IMR-90 (cell line): ENCODE results near the gene FAM110C.

ENCODE experiments used
- BHLHE40 ChIP-seq: fragments of 150-350 bp; IDR thresholded peaks from 2 replicates; pipeline ENCODE4 v1.6.1; 2016; ENCODE audit warnings: mild to moderate bottlenecking, low read depth, low read length
- POLR2A ChIP-seq: IDR thresholded peaks from 2 replicates; pipeline ENCODE4 v1.6.1; 2012; ENCODE audit warnings: mild to moderate bottlenecking, low read depth, low read length
- TF ChIP-seq, protein P1 (sequence below): conservative IDR thresholded peaks from 2 replicates; pipeline ENCODE4 v1.5.1; 2012; ENCODE audit warnings: mild to moderate bottlenecking, low read depth, low read length, improper control_type of control experiment

DNA sequence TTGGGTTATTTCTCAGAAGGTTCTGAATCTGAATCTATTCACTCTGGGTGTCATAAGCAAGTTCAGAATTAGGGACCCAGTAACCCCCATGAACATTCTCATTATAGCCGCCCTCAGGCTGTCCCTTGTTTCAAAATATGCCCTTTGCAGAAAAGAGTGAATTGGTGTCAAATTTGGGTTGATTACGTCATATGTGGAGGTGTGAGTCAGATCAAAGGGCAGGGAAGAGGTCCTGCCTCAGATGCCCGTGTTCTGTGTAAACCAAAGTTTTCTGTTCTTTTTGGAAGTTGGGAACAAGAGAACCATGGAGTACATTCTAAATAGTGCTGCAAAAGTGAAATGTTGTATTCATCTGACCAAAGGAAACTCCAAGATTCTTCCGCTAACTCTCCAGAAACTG is 5.8 kb downstream of the FAM110C start:
- no peak for TF ChIP-seq POLR2A
- TF ChIP-seq, protein P1, sequence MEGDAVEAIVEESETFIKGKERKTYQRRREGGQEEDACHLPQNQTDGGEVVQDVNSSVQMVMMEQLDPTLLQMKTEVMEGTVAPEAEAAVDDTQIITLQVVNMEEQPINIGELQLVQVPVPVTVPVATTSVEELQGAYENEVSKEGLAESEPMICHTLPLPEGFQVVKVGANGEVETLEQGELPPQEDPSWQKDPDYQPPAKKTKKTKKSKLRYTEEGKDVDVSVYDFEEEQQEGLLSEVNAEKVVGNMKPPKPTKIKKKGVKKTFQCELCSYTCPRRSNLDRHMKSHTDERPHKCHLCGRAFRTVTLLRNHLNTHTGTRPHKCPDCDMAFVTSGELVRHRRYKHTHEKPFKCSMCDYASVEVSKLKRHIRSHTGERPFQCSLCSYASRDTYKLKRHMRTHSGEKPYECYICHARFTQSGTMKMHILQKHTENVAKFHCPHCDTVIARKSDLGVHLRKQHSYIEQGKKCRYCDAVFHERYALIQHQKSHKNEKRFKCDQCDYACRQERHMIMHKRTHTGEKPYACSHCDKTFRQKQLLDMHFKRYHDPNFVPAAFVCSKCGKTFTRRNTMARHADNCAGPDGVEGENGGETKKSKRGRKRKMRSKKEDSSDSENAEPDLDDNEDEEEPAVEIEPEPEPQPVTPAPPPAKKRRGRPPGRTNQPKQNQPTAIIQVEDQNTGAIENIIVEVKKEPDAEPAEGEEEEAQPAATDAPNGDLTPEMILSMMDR: no peak
- TF ChIP-seq BHLHE40: no peak
